Thyroid gland (tissue), 4 donors: ENCODE data around the gene TUBA4A. TPM values are rescaled to one million over a fixed set of nuclear protein-coding genes. Genes with fewer than 3 reads are reported as not detected.

Experiments
- DNase-seq, 2 donors: peaks; one replicate each; pipeline ENCODE4 v3.0.0-alpha.2; 2019
- H3K27ac ChIP-seq, 3 donors: fragments of 200-600 bp; sonication (generic); 1 replicate in 2 of 3; 2 replicates in 1 of 3; pipeline ENCODE4 v1.5.1; 2016 to 2019; ENCODE audit warnings: mild to moderate bottlenecking in 1 of 3, moderate library complexity in 1 of 3
- H3K27me3 ChIP-seq: fragments of 200-600 bp; sonication (generic); one replicate; pipeline ENCODE4 v1.5.1; 2019
- H3K36me3 ChIP-seq, 2 donors: fragments of 200-600 bp; sonication (generic); one replicate each; pipeline ENCODE4 v1.5.1; 2016 to 2019
- H3K4me1 ChIP-seq, 2 donors: fragments of 200-600 bp; sonication (generic); one replicate each; pipeline ENCODE4 v1.5.1; 2017 to 2019
- H3K4me3 ChIP-seq, 3 donors: fragments of 200-600 bp; sonication (generic); replicated peaks in 1 of 3; 1 replicate in 2 of 3; 2 replicates in 1 of 3; pipeline ENCODE4 v1.5.1; 2016; ENCODE audit warnings: mild to moderate bottlenecking in 1 of 3
- H3K9me3 ChIP-seq: fragments of 200-600 bp; sonication (generic); one replicate; pipeline ENCODE4 v1.5.1; 2017
- CTCF ChIP-seq, 6 experiments: fragments of 200-600 bp in 3 of 6; fragments of 450-650 bp in 3 of 6; sonication (generic) in 3 of 6; IDR thresholded peaks; one replicate each; pipeline ENCODE4 v1.5.1; 2016 to 2019; ENCODE audit warnings: antibody characterized with exemption in 6 of 6, mild to moderate bottlenecking in 2 of 6, inconsistent platforms in 1 of 6, moderate library complexity in 1 of 6
- POLR2A ChIP-seq, 2 donors: fragments of 450-650 bp; IDR thresholded peaks; one replicate each; pipeline ENCODE4 v1.6.1; 2017; ENCODE audit warnings: antibody characterized with exemption in 2 of 2, mild to moderate bottlenecking in 2 of 2, moderate library complexity in 1 of 2
- WGBS, 2 donors: methylation state at CpG; one replicate each; pipeline ENCODE4 v1.1.5; 2017; 5-methylcytosine and 5-hydroxymethylcytosine counted together
- intact Hi-C: fragments of 100-400 bp; cut with DNase I; formaldehyde crosslinking; loops from one replicate; pipeline ENCODE4 v1.15.1; 2023
- total RNA-seq, 4 donors: library from RNA; depleted of rRNA; stranded (reverse); fragments of >200 nt; gene quantifications; one replicate each; pipeline ENCODE4 v1.2.3, GENCODE V29; 2016

TUBA4A gene
- total RNA-seq, 4 donors from 2014 or later: 21.0 to 72.4 (median 34.8) TPM

- Histone ChIP-seq H3K4me1 (peaks cover 4 to 10% of the 10 kb centered on the region in 2 donors), H3K9me3 (no peaks in the 10 kb centered on the region), H3K36me3 (no peaks in the 10 kb centered on the region), H3K4me3 (no peak overlapping the region), H3K27me3 (no peaks in the 10 kb centered on the region), H3K27ac (no peak overlapping the region)
- 24 to 32% methylated on average over 11 to 15 of the region's 15 CpGs for WGBS, 2 donors
- intact Hi-C loops: loop anchor here (5.0 kb wide), 2 partner anchors 142 to 242 kb away; no protein-coding TSS in a partner anchor
- peak in 1 of 2 donors; percentile 6 for TF ChIP-seq POLR2A (IDR thresholded peaks at IDR 0.05)
- TF ChIP-seq CTCF (IDR thresholded peaks at IDR 0.05): peak; percentile 89 to 100 (median 98)
- peak; percentile 86 to 88 for DNase-seq
These were observed 45.1 kb upstream of the TUBA4A start for GRCh38 chr2:219298759-219299371.

GRCh38 chr2:219297766-219298456 lies 44.2 kb upstream of the TUBA4A start:
- no peaks in the 10 kb centered on the region for H3K36me3 ChIP-seq
- intact Hi-C loops: loop anchor here (5.0 kb wide), 2 partner anchors 141 to 241 kb away; no protein-coding TSS in a partner anchor
- DNase-seq: no peak
- H3K9me3 ChIP-seq: no peaks in the 10 kb centered on the region
- H3K27me3 ChIP-seq: no peaks in the 10 kb centered on the region
- no peak overlapping the region for H3K27ac ChIP-seq
- TF ChIP-seq POLR2A (IDR thresholded peaks at IDR 0.05) (no peak), CTCF (IDR thresholded peaks at IDR 0.05) (no peak)
- no peak overlapping the region for H3K4me3 ChIP-seq
- 81% methylated on average over 8 to 13 of the region's 14 CpGs for WGBS, 2 donors
- H3K4me1 ChIP-seq: peaks cover 4 to 10% of the 10 kb centered on the region in 2 donors

- WGBS, 2 donors: 89 to 91% methylated on average over 9 to 15 of the region's 25 CpGs
- Histone ChIP-seq H3K27ac (no peak overlapping the region), H3K27me3 (no peaks in the 10 kb centered on the region), H3K4me1 (peaks cover 4 to 10% of the 10 kb centered on the region in 2 donors), H3K4me3 (no peak overlapping the region), H3K9me3 (no peaks in the 10 kb centered on the region), H3K36me3 (no peaks in the 10 kb centered on the region)
- no peak for TF ChIP-seq CTCF (IDR thresholded peaks at IDR 0.05)
- TF ChIP-seq POLR2A (IDR thresholded peaks at IDR 0.05): no peak
- intact Hi-C loops: loop anchor here (5.0 kb wide), 2 partner anchors 140 to 240 kb away; no protein-coding TSS in a partner anchor
- DNase-seq: no peak
These were observed 43.1 kb upstream of the TUBA4A start for GRCh38 chr2:219296631-219297391.

- no peaks in the 10 kb centered on the region for H3K9me3 ChIP-seq
- no peaks in the 10 kb centered on the region for H3K27me3 ChIP-seq
- no peak for TF ChIP-seq CTCF (IDR thresholded peaks at IDR 0.05)
- TF ChIP-seq POLR2A (IDR thresholded peaks at IDR 0.05): no peak
- WGBS, 2 donors: 87 to 91% methylated on average over 14 of the region's 14 CpGs
- DNase-seq: no peak
- H3K4me1 ChIP-seq: peaks cover 4 to 10% of the 10 kb centered on the region in 2 donors
- no peak overlapping the region for H3K27ac ChIP-seq
- intact Hi-C loops: loop anchor here (5.0 kb wide), 2 partner anchors 139 to 239 kb away; no protein-coding TSS in a partner anchor
- H3K4me3 ChIP-seq: no peak overlapping the region
- H3K36me3 ChIP-seq: no peaks in the 10 kb centered on the region
These were observed 42.4 kb upstream of the TUBA4A start for GRCh38 chr2:219296142-219296541.
